GM11168 (cell line): ENCODE data around the gene DTWD2.
"Not testable (repeated sequence)": the region's sequence is repeated elsewhere in the genome, so short reads cannot be mapped to it uniquely, and the experiment has no call there.

ENCODE experiments used
- in situ Hi-C: fragments of 300-500 bp; cut with MboI; formaldehyde crosslinking; loops from one replicate; pipeline ENCODE4 v1.12.0; 2022; ENCODE audit warnings: low sequenced_read_pairs; ENCODE audit not compliant: unreplicated experiment

The DTWD2 gene

GRCh38 chr5:118888556-118888955 is 99.8 kb downstream of the DTWD2 start:
- in situ Hi-C loops, result no loop called here

GRCh38 chr5:118883362-118883761 is 105.0 kb downstream of the DTWD2 start:
- in situ Hi-C loops, result no loop called here

GRCh38 chr5:118882666-118883065 is 105.7 kb downstream of the DTWD2 start:
- in situ Hi-C loops, result no loop called here

GRCh38 chr5:118876852-118877251 is 111.5 kb downstream of the DTWD2 start:
- in situ Hi-C loops, result not testable (repeated sequence)

- in situ Hi-C loops, result no loop called here
Observed at GRCh38 chr5:118875131-118875530, 113.2 kb downstream of the DTWD2 start.

GRCh38 chr5:118873417-118873816 is 114.9 kb downstream of the DTWD2 start:
- in situ Hi-C loops, result no loop called here

GRCh38 chr5:118863345-118863744 is 125.0 kb downstream of the DTWD2 start:
- in situ Hi-C loops, result no loop called here

- in situ Hi-C loops, result no loop called here
Observed at GRCh38 chr5:118862596-118862995, 125.8 kb downstream of the DTWD2 start.

- in situ Hi-C loops, result no loop called here
Observed at GRCh38 chr5:118857700-118858099, 130.6 kb downstream of the DTWD2 start.

- in situ Hi-C loops, result no loop called here
Observed at GRCh38 chr5:118854819-118855218, 133.5 kb downstream of the DTWD2 start.

GRCh38 chr5:118851785-118852184 is 136.6 kb downstream of the DTWD2 start:
- in situ Hi-C loops, result not testable (repeated sequence)

GRCh38 chr5:118849507-118849906 is 138.8 kb downstream of the DTWD2 start:
- in situ Hi-C loops, result not testable (repeated sequence)

- in situ Hi-C loops, result no loop called here
Observed at GRCh38 chr5:118844351-118844750, 144.0 kb downstream of the DTWD2 start.

- in situ Hi-C loops, result no loop called here
Observed at GRCh38 chr5:118834710-118835109, 153.6 kb downstream of the DTWD2 start.

- in situ Hi-C loops, result no loop called here
Observed at GRCh38 chr5:118832974-118833373, 155.4 kb downstream of the DTWD2 start.

- in situ Hi-C loops, result no loop called here
Observed at GRCh38 chr5:118825226-118825625, 163.1 kb downstream of the DTWD2 start.

GRCh38 chr5:118818604-118819003 is 169.7 kb downstream of the DTWD2 start:
- in situ Hi-C loops, result loop anchor here (10.0 kb wide), 1 partner anchor 136 kb away; no protein-coding TSS in a partner anchor

- in situ Hi-C loops, result no loop called here
Observed at GRCh38 chr5:118808441-118808840, 179.9 kb downstream of the DTWD2 start.

GRCh38 chr5:118806571-118806970 is 181.8 kb downstream of the DTWD2 start:
- in situ Hi-C loops, result no loop called here

- in situ Hi-C loops, result no loop called here
Observed at GRCh38 chr5:118802335-118802734, 186.0 kb downstream of the DTWD2 start.

GRCh38 chr5:118796081-118796480 is 192.3 kb downstream of the DTWD2 start:
- in situ Hi-C loops, result no loop called here

- in situ Hi-C loops, result no loop called here
Observed at GRCh38 chr5:118794281-118794680, 194.1 kb downstream of the DTWD2 start.

GRCh38 chr5:118793652-118794051 is 194.7 kb downstream of the DTWD2 start:
- in situ Hi-C loops, result no loop called here
